Glutamatergic neuron (in vitro differentiated cells): ENCODE results near the gene UCP3. TPM values are rescaled to one million over a fixed set of nuclear protein-coding genes. Genes with fewer than 3 reads are reported as not detected.

ENCODE experiments used
- DNase-seq: peaks from one replicate; pipeline ENCODE4 v3.0.0; 2022
- H3K27ac Mint-ChIP-seq: one replicate; pipeline ENCODE4 v1.8.0; 2020; ENCODE audit warnings: mild to moderate bottlenecking, mixed read lengths, inconsistent platforms; ENCODE audit not compliant: unreplicated experiment
- H3K27me3 Mint-ChIP-seq: one replicate; pipeline ENCODE4 v1.8.0; 2020; ENCODE audit warnings: mild to moderate bottlenecking, moderate library complexity, mixed read lengths, inconsistent platforms; ENCODE audit not compliant: unreplicated experiment
- H3K36me3 Mint-ChIP-seq: one replicate; pipeline ENCODE4 v1.8.0; 2020; ENCODE audit warnings: mild to moderate bottlenecking, mixed read lengths, inconsistent platforms; ENCODE audit not compliant: unreplicated experiment
- H3K4me1 Mint-ChIP-seq: one replicate; pipeline ENCODE4 v1.8.0; 2020; ENCODE audit warnings: mild to moderate bottlenecking, low read depth, mixed read lengths, inconsistent platforms; ENCODE audit not compliant: unreplicated experiment
- H3K4me3 Mint-ChIP-seq: one replicate; pipeline ENCODE4 v1.8.0; 2020; ENCODE audit warnings: mild to moderate bottlenecking, mixed read lengths, inconsistent platforms; ENCODE audit not compliant: unreplicated experiment
- H3K9me3 Mint-ChIP-seq: one replicate; pipeline ENCODE4 v1.8.0; 2020; ENCODE audit warnings: mild to moderate bottlenecking, moderate library complexity, mixed read lengths, inconsistent platforms; ENCODE audit not compliant: unreplicated experiment
- CTCF ChIP-seq: fragments of 200-600 bp; sonication (generic); IDR thresholded peaks from one replicate; pipeline ENCODE4 v1.5.0; 2021; ENCODE audit not compliant: partially characterized antibody, unreplicated experiment
- total RNA-seq: library from RNA; stranded (reverse); fragmentation: NEBNext Ultra II Directional; extraction: Animal tissue kit (Norgen Biotek cat#: 25700); gene quantifications from one replicate; pipeline ENCODE4 v1.2.1, GENCODE V29; 2021; ENCODE audit not compliant: unreplicated experiment

UCP3 gene
- total RNA-seq, 1 donor from 2014 or later: 7.6 TPM

- no peak for TF ChIP-seq CTCF
- Mint-ChIP-seq H3K4me3 (no peak overlapping the region), H3K9me3 (no peaks in the 10 kb centered on the region), H3K27ac (no peak overlapping the region), H3K36me3 (peaks cover 7% of the 10 kb centered on the region), H3K27me3 (peaks cover 1% of the 10 kb centered on the region), H3K4me1 (no peaks in the 10 kb centered on the region)
- DNase-seq: no peak
Observed at GRCh38 chr11:74019104-74019738, 10.3 kb upstream of the UCP3 start.

DNA sequence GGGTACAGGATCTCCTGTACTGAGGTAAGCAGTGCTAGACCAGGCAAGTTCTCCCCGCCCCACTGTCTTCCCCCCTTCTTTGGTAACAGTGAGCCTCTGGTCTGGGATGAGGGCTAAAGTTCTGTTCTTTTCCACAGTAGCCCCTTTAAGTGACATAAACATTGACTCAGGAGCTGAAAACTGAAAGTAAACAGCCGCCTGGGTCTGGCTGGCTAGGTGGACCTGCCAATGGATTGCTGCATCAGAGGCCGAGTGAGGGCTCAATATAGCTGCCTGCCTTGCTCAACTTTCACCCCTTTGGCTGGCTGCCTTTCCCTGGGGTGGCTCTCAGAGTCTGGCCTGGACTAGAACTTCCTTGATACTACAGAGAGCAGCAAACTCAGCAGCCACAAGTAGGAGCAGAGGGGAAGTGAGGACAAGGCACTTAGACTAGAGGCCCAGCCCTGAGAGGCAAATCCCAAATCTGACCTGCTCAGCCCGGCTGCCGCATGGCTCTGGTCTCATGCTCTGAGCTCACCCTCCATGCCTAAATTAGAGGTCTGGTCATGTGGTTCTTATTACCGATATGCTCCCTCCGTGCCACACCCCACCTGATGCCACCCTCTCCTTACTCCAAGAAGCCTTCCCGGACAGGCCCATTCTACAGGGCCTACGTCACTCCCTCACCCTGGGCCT lies 9.6 kb upstream of the UCP3 start:
- DNase-seq: no peak
- Mint-ChIP-seq H3K4me1 (no peaks in the 10 kb centered on the region), H3K9me3 (no peaks in the 10 kb centered on the region), H3K4me3 (no peak overlapping the region), H3K36me3 (peaks cover 7% of the 10 kb centered on the region), H3K27ac (no peak overlapping the region), H3K27me3 (peaks cover 1% of the 10 kb centered on the region)
- TF ChIP-seq CTCF: no peak

DNA sequence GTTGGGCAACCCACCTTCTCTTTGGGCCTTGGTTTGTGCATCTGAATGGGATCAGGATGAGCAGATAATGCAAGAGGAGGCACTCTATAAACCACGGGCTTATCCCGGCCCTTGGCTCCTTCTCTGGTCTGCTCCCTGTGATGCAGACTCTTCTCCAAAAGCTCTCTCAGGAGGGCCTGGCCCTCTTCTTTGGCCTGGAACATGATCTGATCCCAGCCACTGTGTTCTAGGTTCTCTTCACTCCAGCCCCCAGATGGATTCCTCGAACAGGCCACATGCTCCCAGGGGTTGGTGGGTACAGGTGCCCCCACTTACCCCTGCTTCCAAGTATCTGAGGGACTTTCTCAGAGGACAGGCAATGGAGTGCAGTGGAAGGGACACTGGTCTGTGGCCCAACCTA lies 8.7 kb upstream of the UCP3 start:
- H3K9me3 Mint-ChIP-seq: no peaks in the 10 kb centered on the region
- TF ChIP-seq CTCF: no peak
- no peak overlapping the region for H3K4me3 Mint-ChIP-seq
- DNase-seq: no peak
- no peak overlapping the region for H3K27ac Mint-ChIP-seq
- peaks cover 7% of the 10 kb centered on the region for H3K36me3 Mint-ChIP-seq
- H3K4me1 Mint-ChIP-seq: no peaks in the 10 kb centered on the region
- peaks cover 1% of the 10 kb centered on the region for H3K27me3 Mint-ChIP-seq

DNA sequence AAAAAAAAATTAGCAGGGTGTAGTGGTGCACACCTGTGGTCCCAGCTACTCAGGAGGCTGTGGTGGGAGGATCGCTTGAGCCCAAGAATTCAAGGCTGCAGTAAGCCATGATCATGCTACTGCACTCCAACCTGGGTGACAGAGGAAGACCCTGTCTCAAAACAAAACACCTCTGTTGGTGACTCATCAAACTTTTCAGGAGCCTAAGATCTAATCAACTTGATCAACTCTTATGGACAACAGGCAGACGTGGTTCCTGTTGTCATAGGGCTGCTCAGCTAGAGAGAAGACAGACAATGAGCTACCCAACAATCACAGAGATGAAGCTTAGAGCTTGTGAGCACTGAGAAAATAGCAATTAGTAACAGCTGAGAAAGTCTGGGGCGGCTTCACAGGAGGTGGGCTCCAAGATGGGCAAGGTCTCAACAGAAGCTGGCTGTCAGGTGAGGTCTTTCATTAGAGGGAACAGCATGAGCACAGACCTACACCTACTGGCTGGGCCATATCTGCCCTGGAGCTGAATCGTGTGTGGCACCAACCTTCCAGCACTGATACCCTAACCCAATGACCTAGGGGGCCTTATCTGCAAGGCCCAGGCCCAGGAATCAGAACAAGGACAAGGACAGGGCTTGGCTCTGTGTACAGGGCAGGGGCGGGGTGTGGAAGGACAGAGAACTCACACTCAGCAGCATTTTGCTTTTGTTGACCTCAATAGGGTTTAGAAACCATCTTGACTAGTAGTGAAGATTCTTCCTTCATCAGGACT lies 7.2 kb upstream of the UCP3 start:
- Mint-ChIP-seq H3K9me3 (peaks cover 2% of the 10 kb centered on the region), H3K36me3 (peaks cover 7% of the 10 kb centered on the region), H3K27me3 (peaks cover 1% of the 10 kb centered on the region), H3K4me1 (no peaks in the 10 kb centered on the region), H3K4me3 (no peak overlapping the region), H3K27ac (no peak overlapping the region)
- no peak for TF ChIP-seq CTCF
- no peak for DNase-seq

DNA sequence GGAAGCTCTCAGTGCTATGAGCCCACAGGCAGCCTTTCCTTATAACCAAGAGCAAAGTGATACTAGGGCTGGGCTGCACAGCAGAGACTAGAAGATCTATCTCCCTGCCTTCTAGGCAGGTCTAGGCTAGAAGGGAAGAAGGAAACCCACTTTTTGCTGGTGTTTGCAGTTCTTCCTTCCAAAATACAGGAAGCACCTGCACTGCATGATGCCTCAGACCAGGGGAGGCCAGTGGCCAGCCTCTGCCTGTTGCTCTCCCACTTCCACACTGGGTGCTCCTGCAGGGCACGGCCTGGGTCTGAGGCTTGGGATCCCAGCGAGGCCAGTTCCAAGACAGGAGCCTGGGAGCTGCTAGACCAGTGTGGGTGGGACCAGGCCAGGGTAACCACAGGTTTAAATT lies 6.0 kb upstream of the UCP3 start:
- H3K9me3 Mint-ChIP-seq: peaks cover 6% of the 10 kb centered on the region
- no peak overlapping the region for H3K4me3 Mint-ChIP-seq
- peaks cover 7% of the 10 kb centered on the region for H3K36me3 Mint-ChIP-seq
- no peak for DNase-seq
- H3K4me1 Mint-ChIP-seq: peaks cover under 1% of the 10 kb centered on the region
- no peak for TF ChIP-seq CTCF
- H3K27ac Mint-ChIP-seq: no peak overlapping the region
- peaks cover 1% of the 10 kb centered on the region for H3K27me3 Mint-ChIP-seq
